HCT116 (cell line): ENCODE measurements around the gene PNPLA6.
"Not testable (repeated sequence)": the region's sequence is repeated elsewhere in the genome, so short reads cannot be mapped to it uniquely, and the experiment has no call there.

Source experiments
- CBX3 ChIP-seq: IDR thresholded peaks from 2 replicates; pipeline ENCODE4 v1.6.1; 2012; ENCODE audit warnings: low read depth
- EZH2phosphoT487 ChIP-seq: fragments of 200-600 bp; IDR thresholded peaks from 2 replicates; pipeline ENCODE4 v1.6.1; 2018; ENCODE audit warnings: antibody characterized with exemption, borderline replicate concordance
- SP1 ChIP-seq: IDR thresholded peaks from 2 replicates; pipeline ENCODE4 v1.6.1; 2012; ENCODE audit warnings: low read depth
- ZFX ChIP-seq: fragments of 450-650 bp; IDR thresholded peaks from 2 replicates; pipeline ENCODE4 v1.6.1; 2017
- TF ChIP-seq, protein P1 (sequence below), 3 experiments: fragments of 200-600 bp in 1 of 3; sonication (generic) in 1 of 3; IDR thresholded peaks in 2 of 3; conservative IDR thresholded peaks in 1 of 3; 2 replicates each; pipeline ENCODE4 v1.5.1; 2012 to 2017; ENCODE audit warnings: low read depth in 2 of 3, low read length in 2 of 3, antibody characterized with exemption in 1 of 3, borderline replicate concordance in 1 of 3, control low read depth in 1 of 3, mild to moderate bottlenecking in 1 of 3, mixed read lengths in 1 of 3, mixed run types in 1 of 3, moderate library complexity in 1 of 3; ENCODE audit not compliant: insufficient read depth in 1 of 3
- TF ChIP-seq, protein P2 (sequence below): IDR thresholded peaks from 2 replicates; pipeline ENCODE4 v1.6.1; 2012; ENCODE audit warnings: low read depth

DNA sequence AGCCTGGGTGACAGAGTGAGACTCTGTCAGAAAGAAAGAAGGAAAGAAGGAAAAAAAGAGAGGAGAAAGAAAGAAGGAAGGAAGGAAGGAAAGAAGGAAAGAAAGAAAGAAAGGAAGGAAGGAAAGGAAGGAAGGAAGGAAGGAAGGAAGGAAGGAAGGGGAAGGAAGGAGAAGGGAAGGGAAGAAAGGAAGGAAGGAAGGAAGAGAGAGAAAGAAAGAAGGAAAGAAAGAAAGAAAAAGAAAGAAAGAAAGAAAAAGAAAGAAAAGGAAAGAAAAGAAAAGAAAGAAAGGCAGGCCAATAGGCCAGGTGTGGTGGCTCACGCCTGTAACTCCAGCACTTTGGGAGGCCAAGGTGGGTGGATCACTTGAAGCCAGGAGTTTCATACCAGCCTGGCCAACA is 41.9 kb downstream of the PNPLA6 start:
- TF ChIP-seq CBX3, SP1, EZH2phosphoT487, ZFX: not testable (repeated sequence)
- TF ChIP-seq, protein P1, sequence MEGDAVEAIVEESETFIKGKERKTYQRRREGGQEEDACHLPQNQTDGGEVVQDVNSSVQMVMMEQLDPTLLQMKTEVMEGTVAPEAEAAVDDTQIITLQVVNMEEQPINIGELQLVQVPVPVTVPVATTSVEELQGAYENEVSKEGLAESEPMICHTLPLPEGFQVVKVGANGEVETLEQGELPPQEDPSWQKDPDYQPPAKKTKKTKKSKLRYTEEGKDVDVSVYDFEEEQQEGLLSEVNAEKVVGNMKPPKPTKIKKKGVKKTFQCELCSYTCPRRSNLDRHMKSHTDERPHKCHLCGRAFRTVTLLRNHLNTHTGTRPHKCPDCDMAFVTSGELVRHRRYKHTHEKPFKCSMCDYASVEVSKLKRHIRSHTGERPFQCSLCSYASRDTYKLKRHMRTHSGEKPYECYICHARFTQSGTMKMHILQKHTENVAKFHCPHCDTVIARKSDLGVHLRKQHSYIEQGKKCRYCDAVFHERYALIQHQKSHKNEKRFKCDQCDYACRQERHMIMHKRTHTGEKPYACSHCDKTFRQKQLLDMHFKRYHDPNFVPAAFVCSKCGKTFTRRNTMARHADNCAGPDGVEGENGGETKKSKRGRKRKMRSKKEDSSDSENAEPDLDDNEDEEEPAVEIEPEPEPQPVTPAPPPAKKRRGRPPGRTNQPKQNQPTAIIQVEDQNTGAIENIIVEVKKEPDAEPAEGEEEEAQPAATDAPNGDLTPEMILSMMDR (IDR thresholded peaks at IDR 0.05 in 2 of 3, conservative IDR thresholded peaks at IDR 0.05 in 1 of 3; ENCODE audit: borderline replicate concordance in 1 of 3, insufficient read depth in 1 of 3, low read depth in 2 of 3, low read length in 2 of 3), result not testable (repeated sequence)
- TF ChIP-seq, protein P2, sequence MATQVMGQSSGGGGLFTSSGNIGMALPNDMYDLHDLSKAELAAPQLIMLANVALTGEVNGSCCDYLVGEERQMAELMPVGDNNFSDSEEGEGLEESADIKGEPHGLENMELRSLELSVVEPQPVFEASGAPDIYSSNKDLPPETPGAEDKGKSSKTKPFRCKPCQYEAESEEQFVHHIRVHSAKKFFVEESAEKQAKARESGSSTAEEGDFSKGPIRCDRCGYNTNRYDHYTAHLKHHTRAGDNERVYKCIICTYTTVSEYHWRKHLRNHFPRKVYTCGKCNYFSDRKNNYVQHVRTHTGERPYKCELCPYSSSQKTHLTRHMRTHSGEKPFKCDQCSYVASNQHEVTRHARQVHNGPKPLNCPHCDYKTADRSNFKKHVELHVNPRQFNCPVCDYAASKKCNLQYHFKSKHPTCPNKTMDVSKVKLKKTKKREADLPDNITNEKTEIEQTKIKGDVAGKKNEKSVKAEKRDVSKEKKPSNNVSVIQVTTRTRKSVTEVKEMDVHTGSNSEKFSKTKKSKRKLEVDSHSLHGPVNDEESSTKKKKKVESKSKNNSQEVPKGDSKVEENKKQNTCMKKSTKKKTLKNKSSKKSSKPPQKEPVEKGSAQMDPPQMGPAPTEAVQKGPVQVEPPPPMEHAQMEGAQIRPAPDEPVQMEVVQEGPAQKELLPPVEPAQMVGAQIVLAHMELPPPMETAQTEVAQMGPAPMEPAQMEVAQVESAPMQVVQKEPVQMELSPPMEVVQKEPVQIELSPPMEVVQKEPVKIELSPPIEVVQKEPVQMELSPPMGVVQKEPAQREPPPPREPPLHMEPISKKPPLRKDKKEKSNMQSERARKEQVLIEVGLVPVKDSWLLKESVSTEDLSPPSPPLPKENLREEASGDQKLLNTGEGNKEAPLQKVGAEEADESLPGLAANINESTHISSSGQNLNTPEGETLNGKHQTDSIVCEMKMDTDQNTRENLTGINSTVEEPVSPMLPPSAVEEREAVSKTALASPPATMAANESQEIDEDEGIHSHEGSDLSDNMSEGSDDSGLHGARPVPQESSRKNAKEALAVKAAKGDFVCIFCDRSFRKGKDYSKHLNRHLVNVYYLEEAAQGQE, result not testable (repeated sequence)
